Measurements from ENCODE around the gene RPUSD2. TPM values are rescaled to one million over a fixed set of nuclear protein-coding genes. Genes with fewer than 3 reads are reported as not detected.
A peak's percentile ranks its signal among the peaks of the same experiment; 100 is the strongest.

Gene RPUSD2, protein sequence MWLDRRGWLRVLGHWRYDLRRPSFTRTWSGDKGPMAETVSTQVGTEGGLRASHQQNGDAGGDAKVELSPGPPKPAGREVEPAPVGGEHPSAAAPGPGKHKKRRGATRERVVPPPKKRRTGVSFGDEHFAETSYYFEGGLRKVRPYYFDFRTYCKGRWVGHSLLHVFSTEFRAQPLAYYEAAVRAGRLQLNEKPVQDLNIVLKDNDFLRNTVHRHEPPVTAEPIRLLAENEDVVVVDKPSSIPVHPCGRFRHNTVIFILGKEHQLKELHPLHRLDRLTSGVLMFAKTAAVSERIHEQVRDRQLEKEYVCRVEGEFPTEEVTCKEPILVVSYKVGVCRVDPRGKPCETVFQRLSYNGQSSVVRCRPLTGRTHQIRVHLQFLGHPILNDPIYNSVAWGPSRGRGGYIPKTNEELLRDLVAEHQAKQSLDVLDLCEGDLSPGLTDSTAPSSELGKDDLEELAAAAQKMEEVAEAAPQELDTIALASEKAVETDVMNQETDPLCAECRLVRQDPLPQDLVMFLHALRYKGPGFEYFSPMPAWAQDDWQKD
- total RNA-seq (10 to 100 TPM; 12.3 to 14.9 TPM), polyA plus RNA-seq (ENCODE audit: insufficient read depth, low read depth, low replicate concordance) (9.0 TPM)
- long read RNA-seq, donor 1, transcript RPUSD2-201 (3 exons, 2,358 nt) = major isoform, 6 of 10 reads
- long read RNA-seq, donor 1, partial matches to known transcripts = 0 of 10 reads
- long read RNA-seq, donor 1, other reads (novel, unspliced or antisense) = 0 of 10 reads
- long read RNA-seq, donor 2, partial matches to known transcripts = 0 of 5 reads
- long read RNA-seq, donor 2, other reads (novel, unspliced or antisense) = 0 of 5 reads

DNA sequence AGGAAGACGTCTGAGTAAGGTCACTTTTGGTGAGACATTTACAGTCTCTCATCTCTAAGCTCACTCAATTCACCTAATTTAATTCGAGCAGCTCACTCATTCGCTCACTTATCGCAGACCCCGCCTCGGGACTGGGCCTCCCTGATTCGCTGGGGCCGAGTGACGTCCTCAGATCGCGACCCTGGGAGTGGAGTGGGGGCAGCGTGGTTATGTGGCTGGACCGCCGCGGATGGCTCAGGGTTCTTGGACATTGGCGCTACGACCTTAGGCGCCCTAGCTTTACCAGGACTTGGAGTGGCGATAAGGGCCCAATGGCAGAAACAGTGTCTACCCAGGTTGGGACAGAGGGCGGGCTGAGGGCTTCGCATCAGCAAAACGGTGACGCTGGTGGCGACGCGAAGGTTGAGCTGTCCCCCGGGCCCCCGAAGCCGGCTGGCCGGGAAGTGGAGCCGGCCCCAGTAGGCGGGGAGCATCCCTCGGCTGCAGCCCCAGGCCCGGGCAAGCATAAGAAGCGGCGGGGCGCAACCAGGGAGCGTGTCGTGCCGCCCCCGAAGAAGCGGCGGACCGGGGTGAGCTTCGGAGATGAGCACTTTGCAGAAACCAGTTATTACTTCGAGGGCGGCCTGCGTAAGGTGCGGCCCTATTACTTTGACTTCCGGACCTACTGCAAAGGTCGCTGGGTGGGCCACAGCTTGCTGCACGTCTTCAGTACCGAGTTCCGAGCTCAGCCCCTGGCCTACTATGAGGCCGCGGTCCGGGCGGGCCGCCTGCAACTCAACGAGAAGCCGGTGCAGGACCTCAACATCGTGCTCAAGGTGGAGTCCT lies at the start of gene RPUSD2:
RPUSD2 (plus strand) TSS at position 171 of the 825 bp plus-strand sequence; CDS start at position 210, 39 bp downstream.
- H3K4me1 ChIP-seq = peaks cover 13% of the 10 kb centered on the region
- no peaks in the 10 kb centered on the region for H3K36me3 ChIP-seq (ENCODE audit: low read depth, missing control alignments)
- peak; percentile 97 for DNase-seq
- intact Hi-C loops (cut with DNase I; ENCODE audit: low total_unique reads) = no loop called here
- peak; percentile 16 for TF ChIP-seq POLR2A (IDR thresholded peaks at IDR 0.05)
- TF ChIP-seq, protein P1, sequence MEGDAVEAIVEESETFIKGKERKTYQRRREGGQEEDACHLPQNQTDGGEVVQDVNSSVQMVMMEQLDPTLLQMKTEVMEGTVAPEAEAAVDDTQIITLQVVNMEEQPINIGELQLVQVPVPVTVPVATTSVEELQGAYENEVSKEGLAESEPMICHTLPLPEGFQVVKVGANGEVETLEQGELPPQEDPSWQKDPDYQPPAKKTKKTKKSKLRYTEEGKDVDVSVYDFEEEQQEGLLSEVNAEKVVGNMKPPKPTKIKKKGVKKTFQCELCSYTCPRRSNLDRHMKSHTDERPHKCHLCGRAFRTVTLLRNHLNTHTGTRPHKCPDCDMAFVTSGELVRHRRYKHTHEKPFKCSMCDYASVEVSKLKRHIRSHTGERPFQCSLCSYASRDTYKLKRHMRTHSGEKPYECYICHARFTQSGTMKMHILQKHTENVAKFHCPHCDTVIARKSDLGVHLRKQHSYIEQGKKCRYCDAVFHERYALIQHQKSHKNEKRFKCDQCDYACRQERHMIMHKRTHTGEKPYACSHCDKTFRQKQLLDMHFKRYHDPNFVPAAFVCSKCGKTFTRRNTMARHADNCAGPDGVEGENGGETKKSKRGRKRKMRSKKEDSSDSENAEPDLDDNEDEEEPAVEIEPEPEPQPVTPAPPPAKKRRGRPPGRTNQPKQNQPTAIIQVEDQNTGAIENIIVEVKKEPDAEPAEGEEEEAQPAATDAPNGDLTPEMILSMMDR (IDR thresholded peaks at IDR 0.05) = peak in 1 of 3 experiments; percentile 6
- H3K27ac ChIP-seq = peak within 1 kb of the TSS; percentile 55 to 63
- peak within 1 kb of the TSS; percentile 70 to 88 for H3K4me3 ChIP-seq
- no peaks in the 10 kb centered on the region for H3K9me3 ChIP-seq
- no peaks in the 10 kb centered on the region for H3K27me3 ChIP-seq
- 0% methylated on average over 53 to 62 of the region's 62 CpGs for WGBS, 2 donors

DNA sequence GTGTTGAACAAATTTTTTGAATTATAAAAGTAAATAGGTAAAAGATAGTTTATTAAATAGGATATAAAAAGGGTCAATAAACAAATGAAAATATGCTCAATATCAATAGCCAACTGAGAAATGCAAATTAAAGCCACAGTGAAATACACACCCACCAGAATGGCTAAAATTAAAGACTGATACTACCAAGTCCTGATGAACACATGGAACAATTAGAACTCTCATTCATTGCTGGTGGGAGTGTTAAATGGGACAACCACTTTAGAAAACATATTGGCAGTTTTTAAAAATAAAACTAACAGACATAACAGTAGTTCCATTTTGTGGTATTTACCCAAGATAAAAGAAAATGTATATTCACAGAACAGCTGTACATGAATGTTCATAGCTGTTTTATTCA lies 45.5 kb upstream of the RPUSD2 start:
- no peak overlapping the region for H3K4me3 ChIP-seq
- DNase-seq = no peak
- no peaks in the 10 kb centered on the region for H3K4me1 ChIP-seq
- H3K9me3 ChIP-seq = no peaks in the 10 kb centered on the region
- H3K27ac ChIP-seq = no peak overlapping the region
- intact Hi-C loops (cut with DNase I; ENCODE audit: low total_unique reads) = no loop called here
- no peaks in the 10 kb centered on the region for H3K27me3 ChIP-seq
- TF ChIP-seq POLR2A (IDR thresholded peaks at IDR 0.05) = no peak
- TF ChIP-seq, protein P1 (IDR thresholded peaks at IDR 0.05) = no peak
- H3K36me3 ChIP-seq (ENCODE audit: low read depth, missing control alignments) = no peaks in the 10 kb centered on the region

DNA sequence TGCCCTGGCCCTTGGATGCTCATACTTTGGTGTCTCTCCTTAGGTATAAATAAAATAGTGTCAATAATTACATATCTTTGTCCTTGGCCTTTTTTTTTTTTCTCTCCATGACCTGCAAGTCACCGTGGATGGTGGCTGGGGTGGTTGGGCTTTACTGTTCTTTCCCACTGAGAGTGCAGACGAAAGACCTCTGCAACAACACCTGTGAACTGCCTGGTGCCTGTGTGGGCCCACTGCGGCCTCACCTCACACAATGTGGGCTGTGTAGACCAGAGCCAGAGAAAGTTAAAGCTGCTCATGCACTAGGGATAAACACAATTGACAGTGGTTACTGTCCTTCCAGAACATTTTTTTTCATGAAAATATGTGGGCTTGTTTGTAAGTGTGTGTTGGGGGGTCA lies 43.2 kb upstream of the RPUSD2 start:
- Histone ChIP-seq H3K4me3 (no peak overlapping the region), H3K36me3 (ENCODE audit: low read depth, missing control alignments) (no peaks in the 10 kb centered on the region), H3K27ac (no peak overlapping the region), H3K9me3 (no peaks in the 10 kb centered on the region), H3K27me3 (no peaks in the 10 kb centered on the region), H3K4me1 (no peaks in the 10 kb centered on the region)
- 69 to 87% methylated on average over 3 of the region's 3 CpGs for WGBS, 2 donors
- TF ChIP-seq POLR2A (IDR thresholded peaks at IDR 0.05) = no peak
- TF ChIP-seq, protein P1 (IDR thresholded peaks at IDR 0.05) = no peak
- intact Hi-C loops (cut with DNase I; ENCODE audit: low total_unique reads) = no loop called here
- no peak for DNase-seq

DNA sequence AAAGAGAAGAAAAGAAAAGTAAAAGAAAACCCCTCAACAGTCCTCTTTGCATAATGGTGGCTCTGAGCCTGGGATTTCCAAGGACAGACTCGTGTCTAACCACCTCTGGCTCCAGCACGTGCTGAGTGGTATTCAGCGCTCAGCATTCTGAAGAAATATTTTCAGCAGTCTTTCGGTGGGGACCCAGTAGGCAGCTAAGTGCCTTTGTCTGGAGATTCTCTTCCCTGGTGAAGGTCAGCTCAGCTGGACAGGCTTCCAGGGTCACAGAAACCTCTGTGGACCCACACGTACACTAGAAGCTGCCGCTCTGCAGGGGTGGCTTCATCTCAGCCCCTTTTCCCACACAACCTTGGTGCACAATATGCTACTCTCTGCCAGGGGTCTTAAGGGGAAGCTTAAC lies 40.3 kb upstream of the RPUSD2 start:
- WGBS, 2 donors = 71 to 78% methylated on average over 6 of the region's 6 CpGs
- Histone ChIP-seq H3K4me3 (no peak overlapping the region), H3K9me3 (no peaks in the 10 kb centered on the region), H3K4me1 (no peaks in the 10 kb centered on the region), H3K27ac (no peak overlapping the region), H3K27me3 (no peaks in the 10 kb centered on the region), H3K36me3 (ENCODE audit: low read depth, missing control alignments) (no peaks in the 10 kb centered on the region)
- TF ChIP-seq, protein P1 (IDR thresholded peaks at IDR 0.05) = no peak
- TF ChIP-seq POLR2A (IDR thresholded peaks at IDR 0.05) = no peak
- intact Hi-C loops (cut with DNase I; ENCODE audit: low total_unique reads) = no loop called here
- DNase-seq = no peak
